Measurements from ENCODE around the gene MRPS22.
"Not testable (repeated sequence)": the region's sequence is repeated elsewhere in the genome, so short reads cannot be mapped to it uniquely, and the experiment has no call there.

The MRPS22 gene

DNA sequence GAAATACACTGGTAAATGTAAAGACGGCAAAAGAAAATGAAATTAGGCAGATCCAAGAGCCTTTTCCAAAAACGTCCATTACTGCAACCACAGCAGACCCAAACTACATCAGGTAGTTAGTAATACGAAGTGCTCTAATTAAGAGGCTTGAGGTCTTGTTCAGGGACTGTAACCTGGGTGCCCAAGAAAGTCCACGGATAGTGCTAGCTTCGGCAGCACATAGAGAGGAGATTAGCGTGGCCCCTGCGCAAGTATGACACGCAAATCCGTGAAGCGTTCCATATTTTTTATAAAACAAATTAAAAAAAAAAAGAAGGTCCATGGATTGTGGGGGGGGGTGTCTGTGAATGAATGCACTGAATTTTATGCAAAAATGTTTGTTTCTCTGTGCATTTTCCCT is 44.3 kb downstream of the MRPS22 start:
- H3K4me3 ChIP-seq (ENCODE audit: low read depth, low read length), result peak overlapping the region; percentile 94
- H3K4me1 ChIP-seq, result no peaks in the 10 kb centered on the region
- H3K9me3 ChIP-seq, result no peaks in the 10 kb centered on the region
- peaks cover 3% of the 10 kb centered on the region; the same call in 1 of the 2 replicates for H3K36me3 ChIP-seq
- no peak for DNase-seq
- TF ChIP-seq, protein P1, sequence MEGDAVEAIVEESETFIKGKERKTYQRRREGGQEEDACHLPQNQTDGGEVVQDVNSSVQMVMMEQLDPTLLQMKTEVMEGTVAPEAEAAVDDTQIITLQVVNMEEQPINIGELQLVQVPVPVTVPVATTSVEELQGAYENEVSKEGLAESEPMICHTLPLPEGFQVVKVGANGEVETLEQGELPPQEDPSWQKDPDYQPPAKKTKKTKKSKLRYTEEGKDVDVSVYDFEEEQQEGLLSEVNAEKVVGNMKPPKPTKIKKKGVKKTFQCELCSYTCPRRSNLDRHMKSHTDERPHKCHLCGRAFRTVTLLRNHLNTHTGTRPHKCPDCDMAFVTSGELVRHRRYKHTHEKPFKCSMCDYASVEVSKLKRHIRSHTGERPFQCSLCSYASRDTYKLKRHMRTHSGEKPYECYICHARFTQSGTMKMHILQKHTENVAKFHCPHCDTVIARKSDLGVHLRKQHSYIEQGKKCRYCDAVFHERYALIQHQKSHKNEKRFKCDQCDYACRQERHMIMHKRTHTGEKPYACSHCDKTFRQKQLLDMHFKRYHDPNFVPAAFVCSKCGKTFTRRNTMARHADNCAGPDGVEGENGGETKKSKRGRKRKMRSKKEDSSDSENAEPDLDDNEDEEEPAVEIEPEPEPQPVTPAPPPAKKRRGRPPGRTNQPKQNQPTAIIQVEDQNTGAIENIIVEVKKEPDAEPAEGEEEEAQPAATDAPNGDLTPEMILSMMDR (IDR thresholded peaks at IDR 0.05; ENCODE audit: low read depth, low read length), result no peak
- no peaks in the 10 kb centered on the region for H3K27me3 ChIP-seq

DNA sequence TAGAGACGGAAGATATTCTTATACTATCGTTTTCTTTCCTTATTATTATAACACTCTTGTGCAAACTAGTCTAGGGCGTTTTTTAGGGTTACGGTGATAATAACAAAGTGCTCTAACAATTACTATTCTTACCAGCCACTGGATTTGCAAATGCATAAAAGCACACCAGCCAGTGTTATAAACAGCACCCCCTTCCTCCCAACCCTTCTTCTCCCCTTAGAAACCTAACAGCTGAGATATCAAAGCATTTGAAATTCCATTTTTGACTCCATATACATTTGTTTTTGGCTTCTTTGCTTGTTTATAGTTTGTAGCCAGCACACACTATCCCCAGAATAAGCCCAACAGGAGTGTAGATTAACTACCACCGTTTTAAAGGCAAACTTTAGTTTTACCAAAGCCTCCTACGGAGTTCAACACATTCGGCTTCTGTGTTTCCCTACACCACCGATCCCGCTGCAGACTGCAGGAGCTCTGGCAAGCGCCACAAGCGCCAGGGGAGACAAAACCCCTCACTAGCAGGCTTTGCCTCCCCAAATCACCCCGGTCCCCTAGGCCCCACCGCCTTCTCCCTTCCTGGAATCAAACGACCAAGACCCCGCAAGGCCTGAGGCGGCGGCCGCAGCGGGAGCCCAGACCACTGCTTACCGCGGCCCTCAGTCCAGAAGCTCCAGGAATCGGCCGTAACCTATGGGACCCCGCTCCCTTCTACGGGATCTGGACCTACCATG is 45.2 kb downstream of the MRPS22 start:
- H3K27me3 ChIP-seq, result no peaks in the 10 kb centered on the region
- TF ChIP-seq, protein P1 (IDR thresholded peaks at IDR 0.05; ENCODE audit: low read depth, low read length), result no peak
- no peaks in the 10 kb centered on the region for H3K9me3 ChIP-seq
- H3K36me3 ChIP-seq, result no peaks in the 10 kb centered on the region
- DNase-seq, result no peak
- peaks cover 4% of the 10 kb centered on the region; the same call in 1 of the 2 replicates for H3K4me1 ChIP-seq
- H3K4me3 ChIP-seq (ENCODE audit: low read depth, low read length), result peak overlapping the region; percentile 94

DNA sequence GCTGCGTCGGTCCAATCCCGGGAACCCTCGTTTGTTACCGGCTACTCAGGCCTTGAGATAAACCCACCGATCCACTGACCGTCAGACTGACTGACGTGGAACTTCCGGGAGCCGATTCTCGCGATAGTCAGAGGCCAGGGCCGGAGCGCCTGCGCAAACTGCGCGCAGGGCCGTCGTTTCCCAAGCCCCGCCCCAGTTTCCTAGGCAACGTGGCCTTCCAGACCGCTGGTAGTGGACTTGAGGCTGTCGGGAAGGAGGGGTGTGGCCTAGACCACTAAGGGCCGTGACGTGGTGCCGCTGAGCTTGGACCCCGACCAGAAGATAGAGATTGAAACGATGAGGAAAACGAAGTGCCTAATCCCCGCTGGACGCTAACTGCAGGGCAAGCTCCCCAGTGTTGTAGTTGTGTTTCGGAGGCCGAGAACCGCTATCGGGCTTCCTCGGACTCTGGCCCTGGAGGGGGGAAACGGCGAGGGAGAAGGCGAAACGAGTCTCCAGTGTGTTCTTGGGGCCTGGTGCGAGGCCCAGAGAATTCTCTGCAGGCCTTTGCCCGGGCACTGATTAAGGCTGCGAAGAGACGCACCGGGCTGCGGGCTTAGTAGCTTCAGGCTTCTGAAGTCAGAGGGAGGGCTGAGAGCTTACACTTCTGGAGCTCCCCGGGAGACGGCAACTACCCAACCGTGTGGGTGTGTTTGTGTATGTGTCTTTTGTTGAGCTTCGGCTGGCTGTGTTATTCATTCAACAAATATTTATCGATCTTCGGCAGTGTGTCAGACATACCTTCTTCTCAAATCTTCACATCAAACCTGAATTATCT is 45.9 kb downstream of the MRPS22 start, which contains the start of gene COPB2:
COPB2 (minus strand) TSS at position 96 of the 817 bp plus-strand sequence. CDS start 97 bp downstream, outside the sequence.
- H3K9me3 ChIP-seq, result no peaks in the 10 kb centered on the region
- peak; percentile 100 for DNase-seq
- H3K36me3 ChIP-seq, result no peaks in the 10 kb centered on the region
- H3K4me3 ChIP-seq (ENCODE audit: low read depth, low read length), result peak within 1 kb of the TSS; percentile 94
- TF ChIP-seq, protein P1 (IDR thresholded peaks at IDR 0.05; ENCODE audit: low read depth, low read length), result no peak
- H3K27me3 ChIP-seq, result no peaks in the 10 kb centered on the region
- H3K4me1 ChIP-seq, result peaks cover 6% of the 10 kb centered on the region; the same call in 1 of the 2 replicates

DNA sequence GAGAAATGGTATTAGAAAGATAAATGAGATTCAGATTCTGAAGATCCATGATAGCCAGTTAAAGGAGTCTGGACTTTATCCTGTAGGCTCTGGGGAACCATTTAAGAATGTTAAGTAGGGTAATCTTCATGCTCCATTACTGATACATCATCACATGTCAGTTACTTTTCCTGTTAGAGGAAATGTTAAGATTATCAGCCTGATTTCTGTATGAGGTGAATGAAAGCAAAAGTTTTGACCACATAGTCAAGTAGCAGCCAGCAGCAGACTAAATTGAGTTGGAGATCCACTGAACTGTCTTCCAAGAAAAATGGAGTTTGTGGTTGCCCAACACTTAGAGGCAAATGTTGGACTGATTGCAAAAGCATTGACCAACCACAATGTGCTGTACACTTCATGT is 50.3 kb downstream of the MRPS22 start:
- no peaks in the 10 kb centered on the region for H3K27me3 ChIP-seq
- no peak for DNase-seq
- TF ChIP-seq, protein P1 (IDR thresholded peaks at IDR 0.05; ENCODE audit: low read depth, low read length), result no peak

DNA sequence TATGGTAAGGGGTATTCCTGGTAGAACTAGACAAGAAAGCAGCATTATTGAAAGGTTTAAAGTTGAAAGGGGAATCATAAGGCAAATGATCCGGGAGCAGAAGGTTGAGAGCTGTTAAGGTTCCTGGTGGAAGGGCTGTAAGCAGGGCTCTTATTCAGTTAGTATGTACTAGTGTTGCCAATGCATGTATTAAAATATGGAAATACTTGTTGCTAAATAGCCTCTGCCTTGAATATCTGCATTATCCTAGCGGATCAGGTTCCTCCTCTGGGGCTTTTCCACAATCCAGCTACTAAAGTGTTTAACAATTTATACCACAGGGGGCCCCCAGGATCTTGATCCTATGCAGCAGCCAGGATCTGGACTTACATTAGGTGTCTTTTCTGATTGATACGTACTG is 52.9 kb downstream of the MRPS22 start:
- no peak for DNase-seq
- Histone ChIP-seq H3K4me3 (ENCODE audit: low read depth, low read length) (no peak overlapping the region), H3K27me3 (no peaks in the 10 kb centered on the region), H3K9me3 (no peaks in the 10 kb centered on the region), H3K36me3 (no peaks in the 10 kb centered on the region), H3K4me1 (peaks cover 6% of the 10 kb centered on the region; the same call in 1 of the 2 replicates)
- TF ChIP-seq, protein P1 (IDR thresholded peaks at IDR 0.05; ENCODE audit: low read depth, low read length), result no peak

More for the DNA sequence above, 50.3 kb downstream of the MRPS22 start:
- Histone ChIP-seq H3K4me1 (peaks cover 6% of the 10 kb centered on the region; the same call in 1 of the 2 replicates), H3K4me3 (ENCODE audit: low read depth, low read length) (no peak overlapping the region), H3K9me3 (no peaks in the 10 kb centered on the region), H3K36me3 (no peaks in the 10 kb centered on the region)

DNA sequence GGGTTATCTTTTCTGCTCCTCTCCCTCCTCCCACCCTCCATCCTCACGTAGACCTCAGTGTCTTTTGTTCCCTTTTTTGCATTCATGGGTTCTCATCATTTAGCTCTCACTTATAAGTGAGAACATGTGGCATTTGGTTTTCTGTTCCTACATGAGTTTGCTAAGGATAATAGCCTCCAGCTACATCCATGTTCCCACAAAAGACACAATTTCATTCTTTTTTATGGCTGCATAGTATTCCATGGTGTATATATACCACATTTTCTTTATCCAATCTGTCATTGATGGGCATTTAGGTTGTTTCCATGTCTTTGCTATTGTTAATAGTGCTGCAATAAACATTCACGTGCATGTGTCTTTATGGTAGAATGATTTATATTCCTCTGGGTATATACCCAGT is 57.3 kb downstream of the MRPS22 start:
- not testable (repeated sequence) for H3K9me3 ChIP-seq; H3K4me1 ChIP-seq; H3K27me3 ChIP-seq; H3K4me3 ChIP-seq (ENCODE audit: low read depth, low read length); H3K36me3 ChIP-seq; DNase-seq
